Measurements from ENCODE around the gene RUFY4.

The RUFY4 gene

GRCh38 chr2:218128781-218129457 lies 59.9 kb downstream of the RUFY4 start:
- TF ChIP-seq TAF1 (IDR thresholded peaks at IDR 0.05; ENCODE audit: borderline replicate concordance, insufficient read depth, low read length), result no peak
- TF ChIP-seq SIN3A (IDR thresholded peaks at IDR 0.05; ENCODE audit: borderline replicate concordance, insufficient read depth, low read length), result no peak

GRCh38 chr2:218129458-218130135 lies 60.5 kb downstream of the RUFY4 start:
- TF ChIP-seq TAF1 (IDR thresholded peaks at IDR 0.05; ENCODE audit: borderline replicate concordance, insufficient read depth, low read length) (no peak), POLR2AphosphoS5 (IDR thresholded peaks at IDR 0.05; ENCODE audit: low read depth, low read length) (no peak), SIN3A (IDR thresholded peaks at IDR 0.05; ENCODE audit: borderline replicate concordance, insufficient read depth, low read length) (no peak), REST (IDR thresholded peaks at IDR 0.05; ENCODE audit: insufficient read depth in 1 of 2, low read depth in 2 of 2, low read length in 2 of 2) (no peak), FOXP2 (optimal IDR thresholded peaks at IDR 0.05; ENCODE audit: borderline replicate concordance, extremely low read depth, extremely low read length, insufficient read depth) (no peak)

- no peak for TF ChIP-seq REST (IDR thresholded peaks at IDR 0.05; ENCODE audit: insufficient read depth in 1 of 2, low read depth in 2 of 2, low read length in 2 of 2)
- no peak for TF ChIP-seq FOXP2 (optimal IDR thresholded peaks at IDR 0.05; ENCODE audit: borderline replicate concordance, extremely low read depth, extremely low read length, insufficient read depth)
- no peak for TF ChIP-seq TAF1 (IDR thresholded peaks at IDR 0.05; ENCODE audit: borderline replicate concordance, insufficient read depth, low read length)
- TF ChIP-seq SIN3A (IDR thresholded peaks at IDR 0.05; ENCODE audit: borderline replicate concordance, insufficient read depth, low read length), result no peak
- no peak for TF ChIP-seq POLR2AphosphoS5 (IDR thresholded peaks at IDR 0.05; ENCODE audit: low read depth, low read length)
Measured at GRCh38 chr2:218130377-218130776, 61.3 kb downstream of the RUFY4 start.

GRCh38 chr2:218130822-218131221 lies 61.8 kb downstream of the RUFY4 start:
- no peak for TF ChIP-seq TAF1 (IDR thresholded peaks at IDR 0.05; ENCODE audit: borderline replicate concordance, insufficient read depth, low read length)
- TF ChIP-seq FOXP2 (optimal IDR thresholded peaks at IDR 0.05; ENCODE audit: borderline replicate concordance, extremely low read depth, extremely low read length, insufficient read depth), result no peak
- TF ChIP-seq SIN3A (IDR thresholded peaks at IDR 0.05; ENCODE audit: borderline replicate concordance, insufficient read depth, low read length), result no peak

- TF ChIP-seq FOXP2 (optimal IDR thresholded peaks at IDR 0.05; ENCODE audit: borderline replicate concordance, extremely low read depth, extremely low read length, insufficient read depth) (no peak), POLR2AphosphoS5 (IDR thresholded peaks at IDR 0.05; ENCODE audit: low read depth, low read length) (no peak), TAF1 (IDR thresholded peaks at IDR 0.05; ENCODE audit: borderline replicate concordance, insufficient read depth, low read length) (no peak), REST (IDR thresholded peaks at IDR 0.05; ENCODE audit: insufficient read depth in 1 of 2, low read depth in 2 of 2, low read length in 2 of 2) (no peak), SIN3A (IDR thresholded peaks at IDR 0.05; ENCODE audit: borderline replicate concordance, insufficient read depth, low read length) (no peak)
Measured at GRCh38 chr2:218137514-218137913, 68.5 kb downstream of the RUFY4 start.

- TF ChIP-seq REST (IDR thresholded peaks at IDR 0.05; ENCODE audit: insufficient read depth in 1 of 2, low read depth in 2 of 2, low read length in 2 of 2) (no peak), POLR2AphosphoS5 (IDR thresholded peaks at IDR 0.05; ENCODE audit: low read depth, low read length) (no peak), FOXP2 (optimal IDR thresholded peaks at IDR 0.05; ENCODE audit: borderline replicate concordance, extremely low read depth, extremely low read length, insufficient read depth) (no peak), TAF1 (IDR thresholded peaks at IDR 0.05; ENCODE audit: borderline replicate concordance, insufficient read depth, low read length) (no peak), SIN3A (IDR thresholded peaks at IDR 0.05; ENCODE audit: borderline replicate concordance, insufficient read depth, low read length) (no peak)
Measured at GRCh38 chr2:218138047-218138446, 69.0 kb downstream of the RUFY4 start.
